Measurements from ENCODE around the gene DEPDC7. TPM values are rescaled to one million over a fixed set of nuclear protein-coding genes. Genes with fewer than 3 reads are reported as not detected.

DEPDC7 gene
- total and polyA plus RNA-seq, 2 of the 4 experiments (the other 2 are of a cell fraction): 7.4 to 9.7 TPM

DNA sequence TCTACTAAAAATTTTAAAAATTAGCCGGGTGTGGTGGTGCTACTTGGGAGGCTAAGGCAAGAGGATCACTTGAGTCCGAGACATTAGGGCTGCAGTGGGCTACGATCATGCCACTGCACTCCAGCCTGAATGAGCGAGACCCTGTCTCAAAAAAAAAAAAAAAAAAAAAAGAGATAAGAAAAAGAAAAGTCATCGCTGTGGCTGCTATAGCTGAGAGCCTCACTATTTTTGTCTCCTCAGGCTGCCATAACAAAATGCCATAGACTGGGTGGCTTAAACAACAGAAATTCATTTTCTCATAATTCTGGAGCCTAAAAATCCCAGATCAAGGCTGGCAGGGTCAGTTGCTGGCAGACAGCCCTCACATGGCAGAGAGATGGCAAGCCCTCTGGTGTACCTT lies 30.1 kb upstream of the DEPDC7 start:
- H2BK20ac ChIP-seq (ENCODE audit: low read depth, low read length): no peak overlapping the region
- H3K9me1 ChIP-seq (ENCODE audit: insufficient read depth, low read length): peaks cover 4% of the 10 kb centered on the region
- H3K36me3 ChIP-seq (ENCODE audit: control insufficient read depth, insufficient read depth, low read length): no peaks in the 10 kb centered on the region
- H3K27me3 ChIP-seq (ENCODE audit: control insufficient read depth, insufficient read depth, low read length): no peaks in the 10 kb centered on the region
- no peaks in the 10 kb centered on the region for H4K20me1 ChIP-seq (ENCODE audit: insufficient read depth, low read length)
- peaks cover 6% of the 10 kb centered on the region for H3K4me1 ChIP-seq (ENCODE audit: control insufficient read depth, insufficient read depth, low read length)
- H3K79me1 ChIP-seq (ENCODE audit: low read depth in 1 of 2, low read length in 2 of 2): 0 out of 4 replicates have a peak, but pooled peaks cover 0 to 4% of the 10 kb centered on the region in 2 experiments
- no peak overlapping the region for H3K4me3 ChIP-seq (ENCODE audit: insufficient read depth, low read depth, low read length)
- BruUV-seq (replicated peaks): no TSS peak
- H3K27ac ChIP-seq (ENCODE audit: insufficient read depth, low read length): no peak overlapping the region
- 90% methylated on average over 2 of the region's 5 CpGs; no CpG with 5 or more reads in 1 of the 2 experiments for WGBS, 2 experiments (ENCODE audit: extremely low coverage in 2 of 2, insufficient read length in 1 of 2)
- dilution Hi-C loops (cut with HindIII; ENCODE audit: low sequenced_read_pairs, unreplicated experiment) (no loop called here), in situ Hi-C loops (cut with MboI; ENCODE audit: low sequenced_read_pairs) (no loop called here), intact Hi-C loops (cut with micrococcal nuclease) (no loop called here)
- no peaks in the 10 kb centered on the region for H3K9me3 ChIP-seq (ENCODE audit: control insufficient read depth, insufficient read depth, low read length)
- no peak overlapping the region for H2AK9ac ChIP-seq (replicated peaks; ENCODE audit: low read depth, low read length, poor library complexity)
- no peak overlapping the region for H3K56ac ChIP-seq (ENCODE audit: extremely low read depth, insufficient read depth, low read length)
- no peak overlapping the region for H3K23ac ChIP-seq (ENCODE audit: low read depth, low read length)
- no peak overlapping the region for H2AK5ac ChIP-seq (ENCODE audit: low read depth, low read length)
- ChIA-PET POLR2A (ENCODE audit: unreplicated experiment) (no interaction called here), CTCF (no interaction called here)
- DNase-seq (no peak), ATAC-seq (ENCODE audit: low read depth) (no peak)
- TF ChIP-seq MXI1 (IDR thresholded peaks at IDR 0.05; ENCODE audit: borderline replicate concordance, low read depth, low read length) (no peak), CEBPB (IDR thresholded peaks at IDR 0.05; ENCODE audit: low read depth, low read length) (no peak), BHLHE40 (IDR thresholded peaks at IDR 0.05; ENCODE audit: low read depth, low read length) (no peak), MAZ (IDR thresholded peaks at IDR 0.05; ENCODE audit: borderline replicate concordance, low read depth, low read length) (no peak), RCOR1 (IDR thresholded peaks at IDR 0.05; ENCODE audit: insufficient replicate concordance, low read length) (no peak), RFX5 (IDR thresholded peaks at IDR 0.05; ENCODE audit: low read depth, low read length) (no peak), FOS (IDR thresholded peaks at IDR 0.05; ENCODE audit: low read depth, low read length) (no peak), ELK1 (IDR thresholded peaks at IDR 0.05; ENCODE audit: borderline replicate concordance, low read depth, low read length) (no peak), RAD21 (IDR thresholded peaks at IDR 0.05; ENCODE audit: low read length) (no peak), MAFK (IDR thresholded peaks at IDR 0.05; ENCODE audit: low read depth, low read length) (no peak), NFE2L2 (IDR thresholded peaks at IDR 0.05; ENCODE audit: low read depth, low read length) (no peak), CHD1 (IDR thresholded peaks at IDR 0.05; ENCODE audit: low read depth, low read length) (no peak)
- TF ChIP-seq, protein P1, sequence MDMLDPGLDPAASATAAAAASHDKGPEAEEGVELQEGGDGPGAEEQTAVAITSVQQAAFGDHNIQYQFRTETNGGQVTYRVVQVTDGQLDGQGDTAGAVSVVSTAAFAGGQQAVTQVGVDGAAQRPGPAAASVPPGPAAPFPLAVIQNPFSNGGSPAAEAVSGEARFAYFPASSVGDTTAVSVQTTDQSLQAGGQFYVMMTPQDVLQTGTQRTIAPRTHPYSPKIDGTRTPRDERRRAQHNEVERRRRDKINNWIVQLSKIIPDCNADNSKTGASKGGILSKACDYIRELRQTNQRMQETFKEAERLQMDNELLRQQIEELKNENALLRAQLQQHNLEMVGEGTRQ (IDR thresholded peaks at IDR 0.05; ENCODE audit: low read depth, low read length): no peak
- no peak overlapping the region for H3K14ac ChIP-seq (replicated peaks; ENCODE audit: low read depth, low read length)
- H3K18ac ChIP-seq (ENCODE audit: low read depth, low read length): no peak overlapping the region
- H4K5ac ChIP-seq (ENCODE audit: low read depth, low read length): no peak overlapping the region
- H2BK5ac ChIP-seq (ENCODE audit: low read depth, low read length, poor library complexity, severe bottlenecking): no peak overlapping the region
- H3K4ac ChIP-seq (ENCODE audit: low read depth, low read length): no peak overlapping the region
- no peak overlapping the region for H4K91ac ChIP-seq (ENCODE audit: insufficient read depth, low read depth, low read length)
- no peak overlapping the region for H3K4me2 ChIP-seq (ENCODE audit: low read depth, low read length)
- H2BK15ac ChIP-seq (ENCODE audit: low read depth, low read length): no peak overlapping the region
- no peak overlapping the region for H4K8ac ChIP-seq (ENCODE audit: low read depth in 2 of 2, low read length in 2 of 2)
- no peak overlapping the region for H3K9ac ChIP-seq (ENCODE audit: low read depth, low read length)
- no peak overlapping the region for H2AFZ ChIP-seq (replicated peaks; ENCODE audit: low read length, poor library complexity)
- H2BK120ac ChIP-seq (ENCODE audit: low read depth, low read length): no peak overlapping the region

Data from IMR-90 (cell line).